Immature natural killer cell (primary cell): ENCODE measurements around the gene PPIP5K1. TPM values are rescaled to one million over a fixed set of nuclear protein-coding genes. Genes with fewer than 3 reads are reported as not detected.

Source experiments
- DNase-seq, 3 donors: peaks; one replicate each; pipeline ENCODE4 v3.0.0; 2022; ENCODE audit warnings: mixed read lengths in 1 of 3
- H3K27ac Mint-ChIP-seq, 6 donors: one replicate each; pipeline ENCODE4 v1.8.0; 2020; ENCODE audit warnings: mixed read lengths in 6 of 6, mild to moderate bottlenecking in 5 of 6, inconsistent platforms in 4 of 6, moderate library complexity in 3 of 6
- H3K27me3 Mint-ChIP-seq, 3 donors: one replicate each; pipeline ENCODE4 v1.8.0; 2020 to 2021; ENCODE audit warnings: low read depth in 3 of 3, mild to moderate bottlenecking in 3 of 3, mixed read lengths in 3 of 3, moderate library complexity in 3 of 3, inconsistent platforms in 1 of 3
- H3K36me3 Mint-ChIP-seq, 3 donors: one replicate each; pipeline ENCODE4 v1.8.0; 2020; ENCODE audit warnings: mixed read lengths in 3 of 3, inconsistent platforms in 2 of 3, mild to moderate bottlenecking in 2 of 3
- H3K4me1 Mint-ChIP-seq, 2 donors: one replicate each; pipeline ENCODE4 v1.8.0; 2020; ENCODE audit warnings: inconsistent platforms in 2 of 2, mild to moderate bottlenecking in 2 of 2, mixed read lengths in 2 of 2, moderate library complexity in 1 of 2
- H3K4me3 Mint-ChIP-seq, 5 donors: one replicate each; pipeline ENCODE4 v1.8.0; 2020; ENCODE audit warnings: mild to moderate bottlenecking in 5 of 5, mixed read lengths in 5 of 5, inconsistent platforms in 3 of 5, moderate library complexity in 3 of 5
- H3K9me3 Mint-ChIP-seq, 6 donors: one replicate each; pipeline ENCODE4 v1.8.0; 2020; ENCODE audit warnings: mild to moderate bottlenecking in 6 of 6, mixed read lengths in 6 of 6, inconsistent platforms in 4 of 6, moderate library complexity in 3 of 6
- polyA plus RNA-seq, 3 donors: library from polyadenylated mRNA; unstranded; fragments of 300-500 nt; fragmentation: Illumina TruSeq; gene quantifications; one replicate each; pipeline ENCODE4 v1.2.3, GENCODE V29; 2021

Gene PPIP5K1
- polyA plus RNA-seq, 3 donors from 2014 or later = 4.9 to 7.5 (median 7.1) TPM

- no peaks in the 10 kb centered on the region for H3K27me3 Mint-ChIP-seq
- H3K27ac Mint-ChIP-seq = no peak overlapping the region
Observed at GRCh38 chr15:43529587-43530345, 60.2 kb downstream of the PPIP5K1 start.

GRCh38 chr15:43529141-43529540 is 60.9 kb downstream of the PPIP5K1 start:
- H3K4me1 Mint-ChIP-seq = no peaks in the 10 kb centered on the region
- H3K27me3 Mint-ChIP-seq = peaks cover 0 to 1% (median 0%) of the 10 kb centered on the region in 3 donors
- H3K9me3 Mint-ChIP-seq = no peaks in the 10 kb centered on the region
- H3K4me3 Mint-ChIP-seq = no peak overlapping the region
- H3K27ac Mint-ChIP-seq = peak overlapping the region in 1 of 6 donors; percentile 67
- peaks cover 0 to 7% (median 4%) of the 10 kb centered on the region in 3 donors for H3K36me3 Mint-ChIP-seq
- no peak for DNase-seq

More at GRCh38 chr15:43529587-43530345, 60.2 kb downstream of the PPIP5K1 start:
- DNase-seq = no peak
- Mint-ChIP-seq H3K4me3 (no peak overlapping the region), H3K4me1 (no peaks in the 10 kb centered on the region), H3K36me3 (peaks cover 0 to 7% (median 5%) of the 10 kb centered on the region in 3 donors), H3K9me3 (no peaks in the 10 kb centered on the region)

- no peak for DNase-seq
- no peak overlapping the region for H3K4me3 Mint-ChIP-seq
- no peaks in the 10 kb centered on the region for H3K4me1 Mint-ChIP-seq
- no peak overlapping the region for H3K27ac Mint-ChIP-seq
- no peaks in the 10 kb centered on the region for H3K9me3 Mint-ChIP-seq
- peaks cover 0 to 2% (median 0%) of the 10 kb centered on the region in 3 donors for H3K36me3 Mint-ChIP-seq
- peaks cover 0 to 3% (median 0%) of the 10 kb centered on the region in 3 donors for H3K27me3 Mint-ChIP-seq
Observed at GRCh38 chr15:43528542-43529007, 61.4 kb downstream of the PPIP5K1 start.

- H3K9me3 Mint-ChIP-seq = no peaks in the 10 kb centered on the region
- no peaks in the 10 kb centered on the region for H3K4me1 Mint-ChIP-seq
- H3K4me3 Mint-ChIP-seq = no peak overlapping the region
- H3K27me3 Mint-ChIP-seq = peaks cover 0 to 3% (median 0%) of the 10 kb centered on the region in 3 donors
- no peak for DNase-seq
- H3K36me3 Mint-ChIP-seq = no peaks in the 10 kb centered on the region
- H3K27ac Mint-ChIP-seq = no peak overlapping the region
Observed at GRCh38 chr15:43527802-43528541, 62.0 kb downstream of the PPIP5K1 start.

- H3K36me3 Mint-ChIP-seq = no peaks in the 10 kb centered on the region
- no peaks in the 10 kb centered on the region for H3K4me1 Mint-ChIP-seq
- peaks cover 0 to 3% (median 0%) of the 10 kb centered on the region in 3 donors for H3K27me3 Mint-ChIP-seq
- no peak overlapping the region for H3K4me3 Mint-ChIP-seq
- H3K27ac Mint-ChIP-seq = no peak overlapping the region
- no peak for DNase-seq
- H3K9me3 Mint-ChIP-seq = no peaks in the 10 kb centered on the region
Observed at GRCh38 chr15:43527016-43527801, 62.8 kb downstream of the PPIP5K1 start.

GRCh38 chr15:43526261-43526930 is 63.6 kb downstream of the PPIP5K1 start:
- Mint-ChIP-seq H3K36me3 (no peaks in the 10 kb centered on the region), H3K4me1 (no peaks in the 10 kb centered on the region), H3K27me3 (peaks cover 0 to 3% (median 0%) of the 10 kb centered on the region in 3 donors), H3K9me3 (no peaks in the 10 kb centered on the region), H3K27ac (peak overlapping the region in 1 of 6 donors; percentile 42), H3K4me3 (no peak overlapping the region)
- no peak for DNase-seq

- Mint-ChIP-seq H3K27ac (no peak overlapping the region), H3K4me1 (no peaks in the 10 kb centered on the region), H3K36me3 (no peaks in the 10 kb centered on the region), H3K27me3 (peaks cover 0 to 3% (median 0%) of the 10 kb centered on the region in 3 donors), H3K9me3 (no peaks in the 10 kb centered on the region), H3K4me3 (no peak overlapping the region)
- DNase-seq = no peak
Observed at GRCh38 chr15:43525131-43525530, 64.9 kb downstream of the PPIP5K1 start.

- peaks cover 0 to 7% (median 0%) of the 10 kb centered on the region in 3 donors for H3K27me3 Mint-ChIP-seq
- no peaks in the 10 kb centered on the region for H3K4me1 Mint-ChIP-seq
- no peaks in the 10 kb centered on the region for H3K36me3 Mint-ChIP-seq
- peak overlapping the region in 1 of 6 donors; percentile 35 for H3K27ac Mint-ChIP-seq
- no peaks in the 10 kb centered on the region for H3K9me3 Mint-ChIP-seq
- no peak overlapping the region for H3K4me3 Mint-ChIP-seq
- DNase-seq = no peak
Observed at GRCh38 chr15:43524254-43524845, 65.7 kb downstream of the PPIP5K1 start.

- Mint-ChIP-seq H3K9me3 (no peaks in the 10 kb centered on the region), H3K4me3 (no peak overlapping the region), H3K4me1 (peaks cover 0 to under 1% of the 10 kb centered on the region in 2 donors), H3K36me3 (no peaks in the 10 kb centered on the region), H3K27me3 (peaks cover 0 to 9% (median 3%) of the 10 kb centered on the region in 3 donors), H3K27ac (no peak overlapping the region)
- no peak for DNase-seq
Observed at GRCh38 chr15:43523646-43524045, 66.4 kb downstream of the PPIP5K1 start.

- no peaks in the 10 kb centered on the region for H3K9me3 Mint-ChIP-seq
- H3K4me1 Mint-ChIP-seq = peaks cover 6 to 12% of the 10 kb centered on the region in 2 donors
- H3K4me3 Mint-ChIP-seq = no peak overlapping the region
- no peak for DNase-seq
- H3K27ac Mint-ChIP-seq = no peak overlapping the region
- H3K36me3 Mint-ChIP-seq = no peaks in the 10 kb centered on the region
- H3K27me3 Mint-ChIP-seq = peaks cover 0 to 16% (median 5%) of the 10 kb centered on the region in 3 donors
Observed at GRCh38 chr15:43522247-43522646, 67.8 kb downstream of the PPIP5K1 start.

- Mint-ChIP-seq H3K27me3 (peaks cover 0 to 16% (median 8%) of the 10 kb centered on the region in 3 donors), H3K36me3 (no peaks in the 10 kb centered on the region), H3K9me3 (no peaks in the 10 kb centered on the region), H3K4me1 (peaks cover 6 to 15% of the 10 kb centered on the region in 2 donors), H3K27ac (no peak overlapping the region), H3K4me3 (no peak overlapping the region)
- DNase-seq = no peak
Observed at GRCh38 chr15:43521419-43521818, 68.6 kb downstream of the PPIP5K1 start.

GRCh38 chr15:43520138-43520537 is 69.9 kb downstream of the PPIP5K1 start:
- no peaks in the 10 kb centered on the region for H3K9me3 Mint-ChIP-seq
- peak overlapping the region in 1 of 6 donors; percentile 61 for H3K27ac Mint-ChIP-seq
- no peak overlapping the region for H3K4me3 Mint-ChIP-seq
- DNase-seq = no peak
- no peaks in the 10 kb centered on the region for H3K36me3 Mint-ChIP-seq
- peaks cover 6 to 15% of the 10 kb centered on the region in 2 donors for H3K4me1 Mint-ChIP-seq
- H3K27me3 Mint-ChIP-seq = peaks cover 5 to 21% (median 10%) of the 10 kb centered on the region in 3 donors

GRCh38 chr15:43519196-43519595 is 70.8 kb downstream of the PPIP5K1 start:
- Mint-ChIP-seq H3K27me3 (peaks cover 5 to 20% (median 13%) of the 10 kb centered on the region in 3 donors), H3K27ac (no peak overlapping the region), H3K9me3 (no peaks in the 10 kb centered on the region), H3K36me3 (no peaks in the 10 kb centered on the region), H3K4me1 (peaks cover 6 to 15% of the 10 kb centered on the region in 2 donors), H3K4me3 (peak overlapping the region in 1 of 5 donors; percentile 42)
- DNase-seq = no peak
